ENCODE measurements around the gene ELAVL3.
A peak's percentile ranks its signal among the peaks of the same experiment; 100 is the strongest.
"Not testable (repeated sequence)": the region's sequence is repeated elsewhere in the genome, so short reads cannot be mapped to it uniquely, and the experiment has no call there.

ELAVL3 gene

DNA sequence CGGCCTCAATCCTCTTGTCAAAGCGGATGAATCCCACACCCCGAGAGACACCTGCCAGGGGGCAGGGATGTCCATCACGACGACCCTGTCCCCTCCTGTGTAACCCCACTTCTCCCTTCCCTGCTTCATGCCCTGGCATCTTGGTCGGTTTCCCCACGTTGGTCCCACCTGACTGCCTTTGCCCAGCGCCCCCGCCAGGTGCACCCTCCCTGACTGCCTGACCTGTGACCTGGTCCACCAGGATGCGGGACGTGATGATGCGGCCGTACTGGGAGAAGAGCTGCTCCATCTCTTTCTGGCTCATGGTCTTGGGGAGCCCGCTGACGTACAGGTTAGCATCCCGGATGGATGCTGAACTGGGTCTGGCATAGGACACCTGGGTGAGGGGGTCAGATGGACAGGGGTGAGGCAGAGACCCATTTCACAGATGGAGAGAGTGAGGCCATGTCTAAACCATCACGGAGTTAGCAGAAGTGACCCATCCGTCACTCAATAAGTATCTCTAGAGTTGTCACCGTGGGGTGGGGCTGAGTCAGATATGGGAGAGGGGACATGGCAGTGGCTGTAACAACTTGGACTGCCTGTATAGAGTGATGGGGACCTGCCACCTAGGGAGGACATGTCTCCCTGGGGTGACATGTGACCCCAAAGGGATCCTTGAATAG lies 22.5 kb downstream of the ELAVL3 start:
- DNase-seq: no peak

DNA sequence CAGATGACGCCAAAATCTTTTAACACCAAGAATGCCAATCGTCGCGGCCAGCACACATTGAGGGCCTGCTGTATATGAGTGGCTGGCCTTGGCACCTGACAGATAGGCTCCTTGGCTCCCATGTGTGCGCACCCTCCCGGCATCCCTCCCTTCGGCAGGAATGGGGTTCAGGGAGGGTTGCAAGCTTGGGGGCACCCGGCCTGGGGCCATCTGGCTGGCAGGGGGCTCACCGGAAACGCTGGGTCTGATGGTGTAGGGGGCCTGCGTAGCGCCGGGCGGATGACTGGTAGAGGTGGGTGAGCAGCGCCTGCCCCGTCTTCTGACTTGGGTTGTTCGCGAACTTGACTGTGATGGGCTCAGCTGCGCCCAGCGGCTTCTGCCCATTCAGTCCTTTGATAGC lies 23.0 kb downstream of the ELAVL3 start:
- no peak for DNase-seq

GRCh38 chr19:11457115-11457514 lies 23.7 kb downstream of the ELAVL3 start:
- no peak for DNase-seq

DNA sequence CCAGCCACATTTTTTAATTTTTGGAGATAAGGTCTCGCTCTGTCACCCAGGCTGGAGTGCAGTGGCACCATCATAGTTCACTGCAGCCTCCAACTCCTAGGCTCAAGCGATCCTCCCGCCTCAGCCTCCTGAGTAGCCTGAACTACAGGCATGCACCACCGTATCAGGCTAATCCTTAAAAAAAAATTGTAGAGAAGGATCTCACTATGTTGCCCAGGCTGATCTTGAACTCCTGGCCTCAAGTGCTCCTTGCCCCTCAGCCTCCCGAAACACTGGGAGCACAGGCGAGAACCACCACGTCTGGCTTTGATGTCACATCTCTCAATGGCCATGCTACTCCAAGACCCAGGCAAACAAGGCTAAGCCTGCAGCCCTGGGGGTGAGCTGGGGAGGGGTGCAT lies 24.2 kb downstream of the ELAVL3 start:
- DNase-seq: no peak

GRCh38 chr19:11455233-11455554 lies 25.7 kb downstream of the ELAVL3 start:
- DNase-seq: not testable (repeated sequence)

GRCh38 chr19:11453468-11454341 lies 27.1 kb downstream of the ELAVL3 start:
- DNase-seq: no peak

DNA sequence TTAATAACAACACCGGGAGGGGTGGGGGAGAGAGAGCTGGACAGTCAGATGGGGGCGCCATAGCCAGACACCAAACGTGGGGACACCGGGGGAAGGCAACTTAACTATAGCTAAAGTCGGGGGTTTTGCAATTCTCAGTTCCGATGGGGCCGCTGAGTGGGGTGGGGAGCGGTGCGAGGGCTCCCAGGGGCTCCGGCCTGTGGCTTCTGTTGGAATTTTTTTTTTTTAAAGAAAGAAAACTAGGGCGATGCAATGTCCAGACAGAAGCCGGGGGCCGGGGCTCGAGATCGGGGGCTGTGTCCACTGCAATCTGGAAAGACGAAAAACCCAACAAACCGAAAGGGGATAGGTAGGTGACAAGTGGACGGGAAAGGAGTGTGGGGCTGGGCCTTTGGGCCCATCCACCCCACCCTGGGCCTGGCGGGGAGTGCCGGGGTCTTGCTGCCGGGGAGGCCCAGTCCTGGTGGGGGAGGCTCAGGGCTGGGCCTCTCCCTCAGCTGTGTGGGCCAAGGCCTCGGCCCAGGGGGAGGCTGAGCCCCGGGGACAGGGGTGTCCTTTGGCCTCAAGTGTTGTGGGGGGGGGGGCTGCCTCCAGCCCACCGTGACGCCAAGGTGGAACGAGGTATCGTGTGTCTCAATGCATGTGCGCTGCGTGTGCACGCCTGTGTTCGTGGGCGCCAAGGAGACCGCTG lies 28.1 kb downstream of the ELAVL3 start:
- DNase-seq: no peak

DNA sequence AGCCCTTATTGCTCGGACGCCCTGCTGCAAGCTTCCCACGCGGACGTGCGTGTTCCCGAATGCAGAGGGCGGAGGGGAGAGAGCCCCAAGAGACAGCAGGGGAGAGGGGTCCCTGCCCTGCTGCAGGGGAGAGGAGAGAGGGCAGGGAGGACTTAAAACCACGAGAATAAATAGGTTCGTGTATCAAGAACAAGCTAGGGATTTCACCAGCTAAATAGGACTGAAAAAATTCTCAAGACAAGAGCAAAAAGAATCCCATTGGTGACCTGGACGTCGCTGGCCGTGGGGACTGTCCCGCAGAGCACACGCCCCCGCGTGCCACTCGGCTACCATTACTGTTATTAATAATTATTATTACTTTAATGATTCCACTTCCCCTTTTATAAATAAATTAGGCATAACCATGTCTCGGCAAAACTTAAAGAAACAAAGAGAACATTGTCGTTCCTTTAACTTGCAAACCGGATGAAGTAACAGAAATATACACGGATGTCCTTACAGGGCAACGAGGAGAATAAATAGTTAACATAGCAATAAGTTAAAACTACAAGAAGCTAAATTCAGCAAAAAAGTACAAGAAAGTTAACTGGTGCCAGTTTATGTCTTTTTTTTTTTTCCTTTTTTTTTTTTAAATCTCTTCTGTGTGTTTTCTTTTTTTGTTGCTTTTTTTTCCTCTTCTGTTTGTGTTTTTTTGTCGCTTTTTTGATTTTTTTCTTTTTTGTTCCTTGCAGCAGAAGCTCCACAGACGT lies 28.8 kb downstream of the ELAVL3 start:
- DNase-seq: no peak

DNA sequence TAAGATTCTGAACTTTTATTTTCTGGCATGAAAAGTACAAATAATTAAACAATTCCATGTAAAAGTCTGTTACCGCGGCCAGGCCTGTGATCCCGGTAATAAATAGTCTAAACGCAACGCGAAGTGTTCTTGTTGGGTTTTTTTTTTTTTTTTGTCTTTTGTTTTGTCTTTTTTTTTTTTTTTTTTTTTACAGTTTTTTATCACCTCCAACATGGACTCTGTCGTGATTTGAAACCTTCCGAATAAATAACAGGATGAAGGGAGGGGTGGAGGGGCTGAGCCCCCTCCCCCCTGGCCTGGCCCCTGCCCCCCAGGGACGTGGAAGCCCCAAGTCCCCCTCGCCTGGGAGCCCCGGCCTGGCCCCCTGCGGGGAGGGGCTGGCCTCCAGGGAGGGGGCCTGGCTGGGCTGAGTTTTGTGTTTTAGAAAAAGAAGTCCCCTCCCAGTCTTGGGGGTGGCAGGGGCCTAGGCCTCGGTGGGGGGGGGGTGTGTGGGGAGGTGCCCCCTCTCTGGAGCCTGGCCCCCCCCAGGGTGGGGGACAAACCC lies 29.4 kb downstream of the ELAVL3 start:
- DNase-seq: no peak

DNA sequence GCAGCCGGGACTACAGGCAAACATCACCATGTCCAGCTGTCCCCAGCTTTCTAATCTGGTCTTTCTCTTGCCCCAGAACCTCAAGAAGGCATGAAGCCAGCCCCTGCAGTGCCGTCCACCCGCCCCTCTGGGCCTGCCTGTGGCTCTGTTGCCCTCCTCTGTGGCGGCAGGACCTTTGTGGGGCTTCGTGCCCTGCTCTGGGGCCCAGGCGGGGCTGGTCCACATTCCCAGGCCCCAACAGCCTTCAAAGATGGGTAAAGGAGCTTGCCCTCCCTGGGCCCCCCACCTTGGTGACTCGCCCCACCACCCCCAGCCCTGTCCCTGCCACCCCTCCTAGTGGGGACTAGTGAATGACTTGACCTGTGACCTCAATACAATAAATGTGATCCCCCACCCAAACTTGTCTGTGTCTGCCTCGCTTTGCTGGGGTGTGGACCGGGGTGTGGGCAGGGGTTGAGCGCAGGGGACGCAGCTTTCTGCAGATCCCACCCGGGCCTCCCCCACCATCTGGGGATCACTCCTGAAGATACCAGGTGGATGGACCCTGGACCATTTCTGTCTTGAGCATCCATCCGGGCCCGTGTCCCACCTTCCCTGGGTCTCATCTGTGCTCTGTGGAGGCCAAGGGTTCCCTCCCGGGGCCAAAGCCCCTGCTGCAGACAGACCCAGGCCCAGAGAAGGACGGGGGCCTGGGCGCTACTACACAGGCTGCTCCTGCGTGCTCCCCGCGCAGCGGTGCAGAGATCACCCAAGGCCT lies 30.1 kb downstream of the ELAVL3 start:
- DNase-seq: no peak

DNA sequence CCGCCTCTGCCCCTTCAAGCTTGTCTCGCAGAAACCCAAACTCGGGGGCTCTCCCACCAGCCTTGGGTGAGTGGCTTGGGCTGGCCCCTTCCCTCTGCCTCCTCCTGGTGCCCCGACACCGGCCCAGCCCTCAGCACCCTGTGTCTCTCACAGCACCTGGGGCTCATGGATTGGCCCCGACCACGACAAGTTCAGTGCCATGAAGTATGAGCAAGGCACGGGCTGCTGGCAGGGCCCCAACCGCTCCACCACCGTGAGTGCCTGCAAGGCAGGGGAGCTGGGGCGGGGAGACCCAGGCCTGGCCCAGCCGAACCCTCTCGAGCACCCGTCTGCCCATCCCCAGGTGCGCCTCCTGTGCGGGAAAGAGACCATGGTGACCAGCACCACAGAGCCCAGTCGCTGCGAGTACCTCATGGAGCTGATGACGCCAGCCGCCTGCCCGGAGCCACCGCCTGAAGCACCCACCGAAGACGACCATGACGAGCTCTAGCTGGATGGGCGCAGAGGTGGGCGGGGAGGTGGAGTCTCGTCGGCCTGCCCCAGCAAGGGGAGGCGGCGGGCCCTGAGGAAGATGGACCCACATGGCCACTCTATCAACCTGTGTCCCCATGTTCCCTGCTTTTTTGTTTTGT lies 31.8 kb downstream of the ELAVL3 start:
- no peak for DNase-seq

GRCh38 chr19:11448410-11448809 lies 32.4 kb downstream of the ELAVL3 start:
- no peak for DNase-seq

GRCh38 chr19:11447347-11448262 lies 33.2 kb downstream of the ELAVL3 start:
- DNase-seq: no peak

DNA sequence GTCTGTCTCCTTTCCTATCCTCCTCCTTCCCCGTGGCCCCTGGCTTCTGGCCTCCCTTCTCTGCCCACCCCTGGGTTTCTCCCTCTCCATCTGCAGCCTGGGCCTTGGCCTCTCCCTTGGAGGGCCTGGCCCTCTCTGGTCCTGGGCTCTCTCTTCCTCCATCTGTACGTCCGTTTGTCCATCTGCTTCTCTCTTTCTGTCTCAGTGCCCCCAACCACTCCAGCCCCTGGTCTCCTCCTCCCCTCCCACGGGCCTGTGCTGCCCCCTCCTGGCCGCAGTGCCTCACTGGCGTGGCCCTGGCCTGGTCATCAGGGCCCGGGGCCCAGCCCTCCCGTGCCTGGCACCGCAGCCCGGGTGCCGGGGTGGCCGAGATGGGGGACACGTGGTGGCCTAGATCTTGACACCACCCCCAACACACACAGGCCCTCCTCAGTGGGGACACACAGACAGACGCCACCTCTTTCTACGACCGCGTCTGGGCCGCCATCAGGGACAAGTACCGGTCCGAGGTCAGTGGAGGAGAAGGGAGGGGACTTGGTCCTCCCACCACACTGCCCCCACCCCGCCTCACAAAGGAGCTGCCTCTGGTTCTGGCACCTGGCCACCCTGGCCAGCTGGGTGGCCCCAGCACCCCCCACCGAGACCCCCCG lies 34.1 kb downstream of the ELAVL3 start:
- peak; percentile 49 for DNase-seq

DNA sequence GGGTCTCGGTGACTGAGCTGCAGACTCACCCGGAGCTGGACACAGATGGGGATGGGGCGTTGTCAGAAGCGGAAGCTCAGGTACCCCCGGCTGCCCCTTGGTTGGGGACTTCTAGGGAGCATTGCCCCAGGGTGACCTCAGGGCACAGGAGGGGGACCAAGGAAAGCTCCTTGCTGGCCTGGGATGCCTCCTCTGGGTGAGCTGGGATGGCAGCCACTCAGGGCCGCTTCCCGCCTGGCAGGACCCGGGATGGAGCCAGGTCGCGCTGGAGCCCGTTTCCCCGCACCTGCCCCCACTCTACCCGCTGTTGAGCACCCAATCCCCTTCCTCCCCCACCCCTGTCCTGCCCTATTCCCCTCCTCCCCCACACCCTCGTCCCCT lies 34.6 kb downstream of the ELAVL3 start:
- no peak for DNase-seq

GRCh38 chr19:11445141-11445540 lies 35.7 kb downstream of the ELAVL3 start:
- no peak for DNase-seq

DNA sequence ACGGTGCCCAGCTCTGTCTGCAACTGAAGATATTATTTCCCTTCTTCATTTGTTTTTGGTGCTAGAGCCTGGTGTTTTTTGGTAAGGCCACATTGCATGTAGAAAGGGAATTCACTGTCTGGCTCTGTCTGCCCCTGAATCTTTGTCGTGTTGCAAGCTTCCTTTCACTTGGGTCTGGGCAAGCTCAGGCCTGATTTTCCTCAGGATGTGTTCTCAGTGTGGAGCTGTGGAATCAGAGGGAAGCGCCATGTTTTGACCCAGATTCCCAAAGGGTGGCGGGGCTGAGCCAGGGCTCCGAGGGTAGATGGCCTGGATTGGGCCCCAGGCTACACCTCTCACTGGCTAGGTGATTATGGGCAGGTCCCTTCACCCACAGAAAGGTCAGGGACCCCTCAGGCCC lies 36.8 kb downstream of the ELAVL3 start:
- no peak for DNase-seq

DNA sequence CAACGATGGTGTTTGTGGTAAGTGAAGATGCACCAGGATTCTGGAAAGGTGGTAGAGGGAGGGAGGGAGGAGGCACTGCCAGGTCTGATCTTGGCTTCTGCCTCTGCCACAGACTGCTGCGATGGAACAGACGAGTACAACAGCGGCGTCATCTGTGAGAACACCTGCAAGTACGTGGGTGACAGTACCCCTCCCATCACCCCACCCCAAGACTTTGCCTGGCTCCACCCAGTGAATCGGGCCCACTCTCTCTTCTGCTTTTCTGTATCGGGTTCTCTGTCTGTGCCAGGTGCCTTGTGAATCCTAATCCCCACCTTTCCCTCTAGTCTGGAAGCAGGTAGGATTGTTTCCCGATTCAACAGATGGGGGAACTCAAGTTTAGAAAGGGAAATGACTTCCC lies 42.9 kb downstream of the ELAVL3 start:
- DNase-seq: no peak

DNA sequence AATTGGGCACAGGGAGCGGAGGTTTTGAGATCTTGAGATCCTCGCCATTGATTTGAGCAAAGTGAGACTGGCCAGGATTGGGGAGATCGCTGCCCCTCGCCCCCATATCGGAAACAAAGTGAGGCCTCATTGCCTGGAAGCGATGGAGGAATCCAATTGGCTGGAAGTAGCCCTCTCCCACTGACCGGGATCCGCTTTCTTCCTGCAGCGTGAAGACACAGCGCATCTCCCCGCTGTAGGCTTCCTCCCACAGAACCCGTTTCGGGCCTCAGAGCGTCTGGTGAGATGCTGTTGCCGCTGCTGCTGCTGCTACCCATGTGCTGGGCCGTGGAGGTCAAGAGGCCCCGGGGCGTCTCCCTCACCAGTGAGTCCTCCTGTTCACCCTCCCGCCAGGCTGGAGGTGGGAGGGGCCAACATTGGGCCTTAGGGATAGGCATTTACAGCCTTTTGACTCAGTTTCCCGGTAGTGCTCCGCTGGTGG lies 45.0 kb downstream of the ELAVL3 start:
- no peak for DNase-seq
